ENCODE data around the gene NUDT1.

DNA sequence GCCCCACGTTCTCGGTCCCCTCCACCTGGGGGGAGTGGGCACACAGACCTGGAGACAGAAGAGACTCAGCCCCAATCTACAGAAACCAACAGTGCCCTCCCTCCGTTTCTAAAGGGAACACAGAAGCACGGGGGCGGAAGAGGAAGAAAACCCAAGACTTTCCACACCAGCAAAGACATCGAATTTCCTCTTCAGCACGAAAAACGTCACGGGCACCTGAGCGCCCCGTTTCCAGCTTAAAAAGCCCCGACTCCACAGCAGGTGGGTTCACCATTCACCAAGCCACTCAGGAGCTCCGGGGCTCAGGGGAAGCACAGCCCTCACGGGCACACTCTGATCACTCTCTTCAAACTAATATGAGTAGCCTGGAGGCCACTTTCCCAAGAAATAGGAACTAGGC, 19.6 kb downstream of the NUDT1 start:
- no peak for TF ChIP-seq ARNT (IDR thresholded peaks at IDR 0.05)
- no peak for TF ChIP-seq LEF1 (IDR thresholded peaks at IDR 0.05; ENCODE audit: borderline replicate concordance)
- TF ChIP-seq ELF4 (IDR thresholded peaks at IDR 0.05), result no peak
- TF ChIP-seq SP1 (IDR thresholded peaks at IDR 0.05), result no peak
- TF ChIP-seq SUZ12 (IDR thresholded peaks at IDR 0.05), result no peak

Data from HEK293T (cell line).